ENCODE results near the gene LRFN2. TPM values are rescaled to one million over a fixed set of nuclear protein-coding genes. Genes with fewer than 3 reads are reported as not detected.
A peak's percentile ranks its signal among the peaks of the same experiment; 100 is the strongest.

Gene LRFN2
- total RNA-seq, 6 donors from 2014 or later: 0.06 to 0.20 TPM; not detected in 4

GRCh38 chr6:40568062-40568708, 19.0 kb downstream of the LRFN2 start:
- WGBS, 2 donors: 62 to 66% methylated on average over 6 of the region's 6 CpGs
- no peak for TF ChIP-seq POLR2AphosphoS5 (IDR thresholded peaks at IDR 0.05)
- no peak for TF ChIP-seq EP300 (IDR thresholded peaks at IDR 0.05)
- TF ChIP-seq, protein P1, sequence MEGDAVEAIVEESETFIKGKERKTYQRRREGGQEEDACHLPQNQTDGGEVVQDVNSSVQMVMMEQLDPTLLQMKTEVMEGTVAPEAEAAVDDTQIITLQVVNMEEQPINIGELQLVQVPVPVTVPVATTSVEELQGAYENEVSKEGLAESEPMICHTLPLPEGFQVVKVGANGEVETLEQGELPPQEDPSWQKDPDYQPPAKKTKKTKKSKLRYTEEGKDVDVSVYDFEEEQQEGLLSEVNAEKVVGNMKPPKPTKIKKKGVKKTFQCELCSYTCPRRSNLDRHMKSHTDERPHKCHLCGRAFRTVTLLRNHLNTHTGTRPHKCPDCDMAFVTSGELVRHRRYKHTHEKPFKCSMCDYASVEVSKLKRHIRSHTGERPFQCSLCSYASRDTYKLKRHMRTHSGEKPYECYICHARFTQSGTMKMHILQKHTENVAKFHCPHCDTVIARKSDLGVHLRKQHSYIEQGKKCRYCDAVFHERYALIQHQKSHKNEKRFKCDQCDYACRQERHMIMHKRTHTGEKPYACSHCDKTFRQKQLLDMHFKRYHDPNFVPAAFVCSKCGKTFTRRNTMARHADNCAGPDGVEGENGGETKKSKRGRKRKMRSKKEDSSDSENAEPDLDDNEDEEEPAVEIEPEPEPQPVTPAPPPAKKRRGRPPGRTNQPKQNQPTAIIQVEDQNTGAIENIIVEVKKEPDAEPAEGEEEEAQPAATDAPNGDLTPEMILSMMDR (IDR thresholded peaks at IDR 0.05): no peak
- no peak for TF ChIP-seq POLR2A (IDR thresholded peaks at IDR 0.05)
- Histone ChIP-seq H3K36me3 (no peaks in the 10 kb centered on the region), H3K4me1 (no peaks in the 10 kb centered on the region), H3K4me3 (no peak overlapping the region), H3K27ac (no peak overlapping the region), H3K27me3 (no peaks in the 10 kb centered on the region), H3K9me3 (no peaks in the 10 kb centered on the region)
- ATAC-seq (ENCODE audit: low FRiP score in 2 of 2) (peak in 1 of 2 donors; percentile 24), DNase-seq (no peak)

DNA sequence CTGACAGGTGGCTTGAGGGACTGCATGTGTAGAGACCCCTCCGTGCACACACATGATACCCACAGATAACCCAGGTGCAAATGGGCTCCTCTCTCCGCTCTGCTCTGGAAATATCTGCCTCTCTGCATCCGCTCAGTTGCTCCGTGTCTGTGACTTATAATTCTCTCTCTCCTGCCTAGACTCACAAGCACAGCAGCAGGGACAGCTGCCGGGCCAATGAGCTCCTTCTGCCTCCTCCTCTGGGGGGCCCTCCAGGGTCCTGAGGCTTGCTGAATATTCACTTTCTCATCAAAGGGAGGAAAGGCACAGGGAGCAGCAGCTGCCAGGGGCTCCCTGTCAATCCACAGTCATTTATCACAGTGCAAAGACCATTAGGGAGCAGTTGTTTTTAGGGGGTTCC, 24.1 kb downstream of the LRFN2 start:
- ATAC-seq (ENCODE audit: low FRiP score in 2 of 2): no peak
- Histone ChIP-seq H3K9me3 (no peaks in the 10 kb centered on the region), H3K4me1 (no peaks in the 10 kb centered on the region), H3K36me3 (no peaks in the 10 kb centered on the region), H3K27ac (no peak overlapping the region), H3K4me3 (no peak overlapping the region), H3K27me3 (no peaks in the 10 kb centered on the region)
- DNase-seq: no peak
- TF ChIP-seq, protein P1 (IDR thresholded peaks at IDR 0.05): no peak
- TF ChIP-seq EP300 (IDR thresholded peaks at IDR 0.05) (no peak), POLR2AphosphoS5 (IDR thresholded peaks at IDR 0.05) (no peak), POLR2A (IDR thresholded peaks at IDR 0.05) (no peak)
- WGBS, 2 donors: 33 to 60% methylated on average over 5 of the region's 5 CpGs

GRCh38 chr6:40559056-40559455, 28.1 kb downstream of the LRFN2 start:
- H3K27ac ChIP-seq: no peak overlapping the region
- H3K27me3 ChIP-seq: no peaks in the 10 kb centered on the region
- no peaks in the 10 kb centered on the region for H3K9me3 ChIP-seq
- TF ChIP-seq POLR2A (IDR thresholded peaks at IDR 0.05): no peak
- no peak for TF ChIP-seq EP300 (IDR thresholded peaks at IDR 0.05)
- no peak for TF ChIP-seq POLR2AphosphoS5 (IDR thresholded peaks at IDR 0.05)
- TF ChIP-seq, protein P1 (IDR thresholded peaks at IDR 0.05): no peak
- DNase-seq (no peak), ATAC-seq (ENCODE audit: low FRiP score in 2 of 2) (no peak)
- H3K36me3 ChIP-seq: no peaks in the 10 kb centered on the region
- WGBS, 2 donors: 90 to 93% methylated on average over 4 of the region's 4 CpGs
- no peaks in the 10 kb centered on the region for H3K4me1 ChIP-seq
- H3K4me3 ChIP-seq: no peak overlapping the region

DNA sequence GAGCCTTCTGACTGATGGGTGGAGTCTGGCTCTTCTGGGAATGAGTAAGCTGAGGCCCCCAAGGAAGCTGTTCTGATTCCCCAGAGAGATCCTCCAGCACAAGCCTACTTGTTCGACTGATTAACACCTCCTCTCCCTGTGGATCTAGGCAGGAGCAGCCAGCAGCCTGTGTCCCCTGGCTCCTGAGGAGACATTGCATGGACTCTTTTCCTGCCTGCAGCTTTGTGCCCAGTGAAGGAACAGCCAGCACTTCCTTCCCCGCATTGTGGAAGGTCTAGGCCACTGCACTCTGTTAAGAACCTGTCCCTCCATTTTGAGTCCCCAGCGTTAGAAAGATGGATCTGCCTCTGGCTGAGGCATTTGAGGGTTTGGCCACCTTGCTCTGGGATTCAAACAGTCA, 29.1 kb downstream of the LRFN2 start:
- H3K27me3 ChIP-seq: no peaks in the 10 kb centered on the region
- H3K27ac ChIP-seq: no peak overlapping the region
- TF ChIP-seq POLR2AphosphoS5 (IDR thresholded peaks at IDR 0.05) (no peak), POLR2A (IDR thresholded peaks at IDR 0.05) (no peak), EP300 (IDR thresholded peaks at IDR 0.05) (no peak)
- TF ChIP-seq, protein P1 (IDR thresholded peaks at IDR 0.05): no peak
- no peak overlapping the region for H3K4me3 ChIP-seq
- DNase-seq (no peak), ATAC-seq (ENCODE audit: low FRiP score in 2 of 2) (no peak)
- no peaks in the 10 kb centered on the region for H3K9me3 ChIP-seq
- WGBS, 2 donors: 64 to 70% methylated on average over 3 of the region's 3 CpGs
- H3K36me3 ChIP-seq: no peaks in the 10 kb centered on the region
- H3K4me1 ChIP-seq: no peaks in the 10 kb centered on the region

DNA sequence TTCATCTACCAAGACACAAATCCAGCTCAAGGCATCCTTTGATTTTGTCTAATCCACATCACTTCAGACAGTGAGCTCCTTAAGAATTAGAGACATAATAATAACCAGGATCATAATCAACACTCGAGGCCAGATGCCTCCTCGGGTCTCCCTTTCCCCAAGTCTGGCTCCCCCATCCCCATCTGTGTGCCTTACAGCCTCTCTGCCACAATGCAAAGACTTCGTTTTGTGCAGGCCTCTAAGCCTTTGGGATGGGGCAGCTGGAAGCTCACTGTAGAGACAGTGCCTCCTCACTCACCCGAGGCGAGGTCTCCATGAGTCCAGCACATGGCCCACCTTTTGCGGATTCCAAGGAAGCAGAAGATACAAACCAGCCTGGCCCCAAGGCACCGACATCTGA, 30.3 kb downstream of the LRFN2 start:
- Histone ChIP-seq H3K36me3 (no peaks in the 10 kb centered on the region), H3K4me1 (no peaks in the 10 kb centered on the region), H3K9me3 (no peaks in the 10 kb centered on the region), H3K4me3 (no peak overlapping the region), H3K27me3 (no peaks in the 10 kb centered on the region), H3K27ac (no peak overlapping the region)
- no peak for ATAC-seq (ENCODE audit: low FRiP score in 2 of 2)
- DNase-seq: no peak
- TF ChIP-seq POLR2AphosphoS5 (IDR thresholded peaks at IDR 0.05) (no peak), EP300 (IDR thresholded peaks at IDR 0.05) (no peak), POLR2A (IDR thresholded peaks at IDR 0.05) (no peak)
- TF ChIP-seq, protein P1 (IDR thresholded peaks at IDR 0.05): no peak
- WGBS, 2 donors: 90% methylated on average over 7 of the region's 7 CpGs
